SJSA1 (cell line): ENCODE results near the gene AP5B1. TPM values are rescaled to one million over a fixed set of nuclear protein-coding genes. Genes with fewer than 3 reads are reported as not detected.
A peak's percentile ranks its signal among the peaks of the same experiment; 100 is the strongest.

ENCODE experiments used
- DNase-seq, 2 experiments: peaks; one replicate each; pipeline ENCODE4 v3.0.0-alpha.2; 2015 to 2020; ENCODE audit warnings: low spot score in 2 of 2, low read depth in 1 of 2
- H3K27ac ChIP-seq: fragments of 250-450 bp; sonication (Bioruptor Pico); 2 replicates; pipeline ENCODE4 v1.5.1; 2020; ENCODE audit warnings: mild to moderate bottlenecking, moderate library complexity
- H3K27me3 ChIP-seq: fragments of 250-450 bp; sonication (Bioruptor Pico); replicated peaks from 2 replicates; pipeline ENCODE4 v1.5.1; 2020; ENCODE audit warnings: mild to moderate bottlenecking, moderate library complexity
- H3K36me3 ChIP-seq: fragments of 250-450 bp; sonication (Bioruptor Pico); 2 replicates; pipeline ENCODE4 v1.5.1; 2020; ENCODE audit warnings: mild to moderate bottlenecking
- H3K4me1 ChIP-seq: fragments of 250-450 bp; sonication (Bioruptor Pico); replicated peaks from 2 replicates; pipeline ENCODE4 v1.6.1; 2021; ENCODE audit warnings: mild to moderate bottlenecking
- H3K4me3 ChIP-seq: fragments of 250-450 bp; sonication (Bioruptor Pico); 2 replicates; pipeline ENCODE4 v1.5.1; 2020; ENCODE audit warnings: mild to moderate bottlenecking
- H3K9me3 ChIP-seq: fragments of 250-450 bp; sonication (Bioruptor Pico); replicated peaks from 2 replicates; pipeline ENCODE4 v1.5.1; 2020; ENCODE audit warnings: mild to moderate bottlenecking
- total RNA-seq: library from RNA; depleted of rRNA; stranded (reverse); fragments of >200 nt; shearing (Covaris generic); gene quantifications from 2 replicates; pipeline ENCODE4 v1.2.3, GENCODE V29; 2014

The AP5B1 gene
- total RNA-seq, 1 experiment from 2014 or later = 30.4 TPM

GRCh38 chr11:65786786-65787636 is 6.2 kb upstream of the AP5B1 start, which contains the start of gene OVOL1:
Gene OVOL1, plus strand, starts transcription at chr11:65787063. Its CDS starts 311 bp downstream, at chr11:65787374.
- DNase-seq = peak in 1 of 2 experiments; percentile 55
- Histone ChIP-seq H3K27me3 (peaks cover 53% of the 10 kb centered on the region), H3K4me3 (no peak within 1 kb of the TSS), H3K4me1 (peaks cover 27% of the 10 kb centered on the region), H3K36me3 (no peaks in the 10 kb centered on the region), H3K27ac (no peak within 1 kb of the TSS), H3K9me3 (peaks cover 4% of the 10 kb centered on the region)

GRCh38 chr11:65786008-65786785 is 5.4 kb upstream of the AP5B1 start:
- Histone ChIP-seq H3K9me3 (peaks cover 4% of the 10 kb centered on the region), H3K36me3 (no peaks in the 10 kb centered on the region), H3K27ac (no peak overlapping the region), H3K4me3 (no peak overlapping the region), H3K27me3 (peaks cover 53% of the 10 kb centered on the region), H3K4me1 (peaks cover 21% of the 10 kb centered on the region)
- peak in 1 of 2 experiments; percentile 60 for DNase-seq

- no peak for DNase-seq
- Histone ChIP-seq H3K27me3 (peaks cover 53% of the 10 kb centered on the region), H3K9me3 (peaks cover 6% of the 10 kb centered on the region), H3K4me1 (peaks cover 26% of the 10 kb centered on the region), H3K36me3 (peaks cover 2% of the 10 kb centered on the region), H3K27ac (no peak overlapping the region), H3K4me3 (no peak overlapping the region)
These were observed 4.7 kb upstream of the AP5B1 start for GRCh38 chr11:65785319-65786007.

GRCh38 chr11:65782816-65783228 is 2.0 kb upstream of the AP5B1 start:
- Histone ChIP-seq H3K9me3 (peaks cover 9% of the 10 kb centered on the region), H3K4me1 (peaks cover 35% of the 10 kb centered on the region), H3K4me3 (no peak overlapping the region), H3K27me3 (peaks cover 30% of the 10 kb centered on the region), H3K36me3 (peaks cover 29% of the 10 kb centered on the region), H3K27ac (no peak overlapping the region)
- DNase-seq = no peak

GRCh38 chr11:65781962-65782815 is 1.4 kb upstream of the AP5B1 start:
- peaks cover 26% of the 10 kb centered on the region for H3K27me3 ChIP-seq
- H3K27ac ChIP-seq = no peak overlapping the region
- peak in 1 of 2 experiments; percentile 47 for DNase-seq
- no peak overlapping the region for H3K4me3 ChIP-seq
- H3K36me3 ChIP-seq = peaks cover 35% of the 10 kb centered on the region
- peaks cover 31% of the 10 kb centered on the region for H3K4me1 ChIP-seq
- peaks cover 7% of the 10 kb centered on the region for H3K9me3 ChIP-seq

- Histone ChIP-seq H3K27ac (no peak overlapping the region), H3K9me3 (peaks cover 7% of the 10 kb centered on the region; the same call in 1 of the 2 replicates), H3K4me1 (peaks cover 25% of the 10 kb centered on the region), H3K4me3 (peak overlapping the region; percentile 95), H3K27me3 (peaks cover 20% of the 10 kb centered on the region), H3K36me3 (peaks cover 43% of the 10 kb centered on the region)
- peak in 1 of 2 experiments; percentile 56 for DNase-seq
These were observed 581 bp upstream of the AP5B1 start for GRCh38 chr11:65781152-65781961.

- peaks cover 8% of the 10 kb centered on the region for H3K27me3 ChIP-seq
- peaks cover 25% of the 10 kb centered on the region for H3K4me1 ChIP-seq
- H3K9me3 ChIP-seq = peaks cover 7% of the 10 kb centered on the region; the same call in 1 of the 2 replicates
- DNase-seq = peak; percentile 94 to 95
- H3K4me3 ChIP-seq = peak overlapping the region; percentile 95
- H3K36me3 ChIP-seq = peaks cover 56% of the 10 kb centered on the region
- H3K27ac ChIP-seq = peak overlapping the region; percentile 76
These were observed 632 bp downstream of the AP5B1 start for GRCh38 chr11:65779919-65780769.

- Histone ChIP-seq H3K27me3 (peaks cover 2% of the 10 kb centered on the region), H3K4me1 (peaks cover 25% of the 10 kb centered on the region), H3K27ac (0 out of 2 replicates have a peak overlapping the region, but pooled peaks have one; percentile 76), H3K36me3 (peaks cover 61% of the 10 kb centered on the region), H3K9me3 (peaks cover 7% of the 10 kb centered on the region; the same call in 1 of the 2 replicates), H3K4me3 (peak overlapping the region; percentile 95)
- no peak for DNase-seq
These were observed 1.2 kb downstream of the AP5B1 start for GRCh38 chr11:65779669-65779918.

GRCh38 chr11:65778901-65779668 is 1.7 kb downstream of the AP5B1 start:
- DNase-seq = peak in 1 of 2 experiments; percentile 58
- H3K4me1 ChIP-seq = peaks cover 25% of the 10 kb centered on the region
- peaks cover 7% of the 10 kb centered on the region; the same call in 1 of the 2 replicates for H3K9me3 ChIP-seq
- H3K36me3 ChIP-seq = peaks cover 66% of the 10 kb centered on the region
- no peaks in the 10 kb centered on the region for H3K27me3 ChIP-seq
- peak overlapping the region; percentile 95 for H3K4me3 ChIP-seq
- H3K27ac ChIP-seq = no peak overlapping the region

- Histone ChIP-seq H3K4me3 (no peak overlapping the region), H3K27me3 (no peaks in the 10 kb centered on the region), H3K4me1 (peaks cover 25% of the 10 kb centered on the region), H3K9me3 (peaks cover 7% of the 10 kb centered on the region; the same call in 1 of the 2 replicates), H3K27ac (no peak overlapping the region), H3K36me3 (peaks cover 69% of the 10 kb centered on the region)
- no peak for DNase-seq
These were observed 2.3 kb downstream of the AP5B1 start for GRCh38 chr11:65778431-65778900.

- no peaks in the 10 kb centered on the region for H3K27me3 ChIP-seq
- no peak overlapping the region for H3K4me3 ChIP-seq
- peaks cover 69% of the 10 kb centered on the region for H3K36me3 ChIP-seq
- H3K4me1 ChIP-seq = peaks cover 25% of the 10 kb centered on the region
- no peak overlapping the region for H3K27ac ChIP-seq
- peaks cover 7% of the 10 kb centered on the region; the same call in 1 of the 2 replicates for H3K9me3 ChIP-seq
- peak in 1 of 2 experiments; percentile 53 for DNase-seq
These were observed 2.9 kb downstream of the AP5B1 start for GRCh38 chr11:65777821-65778361.
